Cardiac atrium fibroblast (primary cell): ENCODE measurements around the gene FREM1. TPM values are rescaled to one million over a fixed set of nuclear protein-coding genes. Genes with fewer than 3 reads are reported as not detected.

Experiments used
- total RNA-seq: library from RNA; depleted of rRNA; stranded (reverse); fragments of >200 nt; gene quantifications from 2 replicates; pipeline ENCODE4 v1.2.3, GENCODE V29; 2015

Gene FREM1
- total RNA-seq, result under 0.01 and 0.16 TPM in 2 replicates

GRCh38 chr9:14909961-14910805 is at the start of gene FREM1:
Gene FREM1, minus strand, starts transcription at chr9:14910428. Its CDS starts 41,451 bp downstream, at chr9:14868977.

GRCh38 chr9:14722391-14723035 is 187.7 kb downstream of the FREM1 start, which contains the start of gene CER1:
Gene CER1, minus strand, starts transcription at chr9:14722733. Its CDS starts 61 bp downstream, at chr9:14722672.

GRCh38 chr9:14693251-14693861 is 216.9 kb downstream of the FREM1 start, which contains the start of gene ZDHHC21:
Gene ZDHHC21, minus strand, starts transcription at chr9:14693432. Its CDS starts 19,092 bp downstream, at chr9:14674340.

Other genes starting within 250 kb of the FREM1 start
- gene ZDHHC21, start 217.0 kb downstream of the FREM1 start, total RNA-seq, result 2.5 and 3.6 TPM in 2 replicates
- gene CER1, start 187.7 kb downstream of the FREM1 start, total RNA-seq, result not detected in 2 replicates